ENCODE measurements around the gene ZCCHC3.
"Not testable (repeated sequence)": the region's sequence is repeated elsewhere in the genome, so short reads cannot be mapped to it uniquely, and the experiment has no call there.

ZCCHC3 gene, protein sequence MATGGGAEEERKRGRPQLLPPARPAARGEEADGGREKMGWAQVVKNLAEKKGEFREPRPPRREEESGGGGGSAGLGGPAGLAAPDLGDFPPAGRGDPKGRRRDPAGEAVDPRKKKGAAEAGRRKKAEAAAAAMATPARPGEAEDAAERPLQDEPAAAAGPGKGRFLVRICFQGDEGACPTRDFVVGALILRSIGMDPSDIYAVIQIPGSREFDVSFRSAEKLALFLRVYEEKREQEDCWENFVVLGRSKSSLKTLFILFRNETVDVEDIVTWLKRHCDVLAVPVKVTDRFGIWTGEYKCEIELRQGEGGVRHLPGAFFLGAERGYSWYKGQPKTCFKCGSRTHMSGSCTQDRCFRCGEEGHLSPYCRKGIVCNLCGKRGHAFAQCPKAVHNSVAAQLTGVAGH

DNA sequence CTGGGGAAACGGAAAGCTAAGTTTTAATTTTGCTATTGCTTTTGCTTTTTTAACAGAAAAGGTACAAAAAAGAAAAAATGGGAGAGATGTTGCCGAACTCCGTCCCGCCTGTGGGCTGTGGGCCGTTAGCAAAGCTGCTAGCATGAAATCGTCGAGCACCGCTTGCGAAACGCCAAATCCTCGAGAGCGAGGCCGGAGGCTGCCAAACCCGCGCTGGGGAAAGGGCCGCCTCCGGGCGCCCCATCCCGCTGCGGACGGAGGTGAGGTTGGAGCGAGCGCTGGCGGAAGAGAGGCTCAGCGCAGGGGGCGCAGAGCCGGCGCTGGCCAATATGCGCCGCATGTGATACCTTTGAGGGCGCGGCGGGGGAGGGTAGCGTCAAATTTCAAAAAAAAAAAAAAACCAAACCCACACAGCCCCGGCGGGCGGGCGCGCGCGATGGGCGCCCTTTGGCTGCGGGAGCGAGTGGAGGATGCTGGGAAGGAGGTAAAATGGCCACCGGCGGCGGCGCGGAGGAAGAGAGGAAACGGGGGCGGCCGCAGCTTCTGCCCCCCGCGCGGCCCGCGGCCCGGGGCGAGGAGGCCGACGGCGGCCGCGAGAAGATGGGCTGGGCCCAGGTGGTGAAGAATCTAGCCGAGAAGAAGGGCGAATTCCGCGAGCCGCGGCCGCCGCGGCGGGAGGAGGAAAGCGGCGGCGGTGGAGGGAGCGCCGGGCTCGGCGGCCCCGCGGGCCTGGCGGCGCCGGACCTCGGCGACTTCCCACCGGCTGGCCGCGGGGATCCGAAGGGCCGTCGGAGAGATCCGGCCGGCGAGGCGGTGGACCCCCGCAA, at the start of gene ZCCHC3:
Gene ZCCHC3 (plus strand): TSS at position 473 of the 827 bp plus-strand sequence. CDS start 17 bp downstream, at position 490.
- DNase-seq = peak; percentile 81

DNA sequence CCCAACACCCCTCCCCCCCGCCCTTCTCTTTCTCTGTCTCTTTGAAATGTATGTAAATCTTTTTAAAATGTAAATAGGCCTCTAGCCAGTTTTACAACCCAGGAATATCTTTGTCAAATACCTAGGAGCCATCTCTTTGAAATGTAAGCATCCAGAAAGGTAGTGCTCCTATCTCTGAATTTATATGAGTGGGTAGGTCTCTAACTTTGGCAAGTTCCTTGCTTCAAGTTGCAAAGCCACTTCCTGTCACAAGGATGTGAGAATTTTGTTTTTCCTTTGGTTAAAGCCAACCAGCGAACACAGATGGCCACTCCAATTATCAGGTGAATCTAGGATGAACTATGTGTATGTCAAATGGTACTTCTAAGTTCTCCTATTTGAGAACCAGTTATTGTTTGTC, 46.0 kb upstream of the ZCCHC3 start:
- no peak for DNase-seq

DNA sequence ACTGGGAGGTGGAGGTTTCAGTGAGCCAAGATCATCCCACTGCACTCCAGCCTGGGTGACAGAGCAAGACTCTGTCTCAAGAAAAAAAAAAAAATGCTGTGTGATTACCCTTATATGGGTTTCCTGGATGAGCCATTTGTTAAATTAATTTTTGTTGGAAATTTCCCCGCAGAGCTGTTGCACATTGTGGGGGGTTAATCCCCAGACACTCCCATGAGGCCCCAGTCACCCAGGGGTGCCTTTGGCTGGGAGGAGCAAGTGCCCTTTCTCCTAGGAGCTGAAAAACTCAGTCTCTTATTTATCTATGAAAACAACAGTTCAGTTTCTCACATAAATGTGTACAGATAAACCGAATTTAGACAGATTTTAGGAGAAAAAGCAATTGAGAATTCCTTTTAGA, 44.6 kb upstream of the ZCCHC3 start:
- no peak for DNase-seq

DNA sequence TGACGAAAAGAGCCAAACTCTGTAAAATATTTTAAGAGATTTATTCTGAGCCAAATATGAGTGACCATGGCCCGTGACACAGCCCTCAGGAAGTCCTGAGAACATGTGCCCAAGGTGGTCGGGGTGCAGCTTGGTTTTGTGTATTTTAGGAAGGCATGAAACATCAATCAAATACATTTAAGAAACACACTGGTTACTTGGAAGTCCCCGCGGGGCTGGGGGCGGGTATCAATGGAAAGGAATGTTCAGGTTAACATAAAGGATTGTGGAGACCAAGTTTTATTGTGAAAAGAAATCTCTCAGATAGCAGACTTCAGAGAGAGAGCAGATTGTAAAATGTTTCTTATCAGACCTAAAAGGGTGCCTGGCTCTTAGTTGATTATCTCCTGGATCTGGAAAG, 43.9 kb upstream of the ZCCHC3 start:
- not testable (repeated sequence) for DNase-seq

DNA sequence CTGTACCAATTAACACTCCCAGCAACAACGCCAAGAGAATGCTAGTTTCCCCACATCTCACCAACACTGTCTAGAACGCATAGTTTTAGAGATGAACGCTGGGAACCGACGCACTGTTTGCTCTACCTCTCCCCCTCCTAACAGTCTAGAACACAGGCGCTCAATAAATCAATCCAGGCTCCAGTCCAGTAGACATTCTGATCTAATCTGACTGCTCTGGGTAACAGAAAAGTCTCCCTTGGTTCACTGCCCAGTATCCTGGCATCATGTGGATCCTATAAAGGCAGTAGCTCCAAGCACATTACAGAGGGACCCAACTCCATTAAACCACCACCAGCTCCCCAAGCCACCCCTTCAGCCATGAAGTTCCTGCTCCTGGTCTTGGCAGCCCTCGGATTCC, 40.0 kb upstream of the ZCCHC3 start, which contains the start of gene DEFB132:
Gene DEFB132 (plus strand): TSS at position 306 of the 400 bp plus-strand sequence. CDS start 55 bp downstream, at position 361.
- DNase-seq = no peak

DNA sequence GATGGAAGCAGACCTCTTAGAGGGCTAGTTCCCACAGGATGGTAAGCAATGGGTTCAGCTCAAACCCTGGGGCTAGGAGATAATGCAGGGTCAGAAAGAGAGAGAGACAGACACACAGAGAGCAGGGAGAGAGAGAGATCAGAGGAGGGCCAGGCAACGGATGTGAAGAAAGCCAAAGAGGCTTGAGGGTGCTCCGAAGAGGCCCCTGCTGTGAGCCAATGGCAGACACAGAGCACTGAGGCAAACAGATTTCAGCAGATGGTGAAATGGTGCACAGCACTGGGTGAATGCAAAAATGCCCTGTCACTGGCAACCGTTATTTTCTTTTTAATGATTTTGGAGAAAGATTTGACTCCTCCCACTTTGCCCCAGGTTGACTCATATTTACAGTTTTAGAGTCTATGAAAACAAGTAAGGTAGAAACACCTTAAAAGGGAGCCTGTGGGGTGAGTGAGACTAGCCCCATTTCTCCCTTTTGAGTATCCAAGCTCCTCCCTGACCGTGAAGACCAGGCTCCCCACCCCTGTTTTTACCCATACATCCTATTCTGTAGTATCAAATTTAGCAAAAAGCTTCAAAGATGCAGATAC, 39.0 kb upstream of the ZCCHC3 start:
- no peak for DNase-seq

DNA sequence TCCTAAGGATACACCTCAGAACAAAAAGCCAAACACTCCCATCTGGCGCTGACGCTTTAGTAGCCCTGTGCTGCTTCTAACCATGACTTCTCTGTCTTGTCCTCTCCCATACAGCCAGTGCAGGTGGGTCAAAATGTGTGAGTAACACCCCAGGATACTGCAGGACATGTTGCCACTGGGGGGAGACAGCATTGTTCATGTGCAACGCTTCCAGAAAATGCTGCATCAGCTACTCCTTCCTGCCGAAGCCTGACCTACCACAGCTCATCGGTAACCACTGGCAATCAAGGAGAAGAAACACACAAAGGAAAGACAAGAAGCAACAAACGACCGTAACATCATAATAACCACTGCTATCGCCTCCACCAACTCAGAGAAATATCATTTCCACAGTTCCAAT, 38.4 kb upstream of the ZCCHC3 start:
- no peak for DNase-seq

DNA sequence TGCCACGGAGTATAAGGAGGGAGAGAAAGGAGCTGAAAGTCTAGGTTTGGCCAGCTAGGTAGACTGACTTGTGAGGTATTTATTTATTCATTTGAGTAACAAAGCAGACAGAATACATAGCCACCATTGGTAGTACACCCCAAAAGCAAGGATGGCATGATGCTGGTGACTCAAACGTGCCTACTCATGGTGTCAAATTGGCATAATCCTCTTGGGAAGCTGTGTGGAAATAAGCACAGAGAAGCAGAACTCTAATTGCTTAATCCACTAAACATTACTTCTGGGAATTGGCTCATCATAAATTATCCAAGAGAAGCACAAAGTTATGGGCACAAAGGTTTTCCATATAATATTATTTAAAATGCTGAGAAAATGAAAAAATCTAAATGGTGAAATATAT, 37.4 kb upstream of the ZCCHC3 start:
- DNase-seq = no peak

DNA sequence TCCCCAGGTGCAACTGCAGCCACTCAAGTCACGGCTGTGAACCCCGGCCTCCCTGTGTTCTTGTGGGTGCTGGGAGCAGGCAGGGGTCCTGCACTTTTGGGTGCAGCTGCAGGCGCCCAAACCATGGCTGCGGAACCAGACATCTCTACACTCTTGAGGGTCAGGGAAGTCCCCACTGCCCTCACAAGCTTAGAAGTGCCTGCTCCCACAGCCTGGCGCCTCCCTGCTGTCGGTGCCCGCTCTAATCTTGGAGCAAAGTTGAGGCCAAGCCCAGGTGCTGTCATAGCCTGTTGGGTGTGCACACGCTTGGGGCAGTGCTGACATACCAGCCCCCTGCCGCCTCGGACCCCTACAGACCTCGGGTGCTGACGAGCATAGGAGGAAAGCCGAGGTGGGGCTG, 33.7 kb upstream of the ZCCHC3 start:
- no peak for DNase-seq

DNA sequence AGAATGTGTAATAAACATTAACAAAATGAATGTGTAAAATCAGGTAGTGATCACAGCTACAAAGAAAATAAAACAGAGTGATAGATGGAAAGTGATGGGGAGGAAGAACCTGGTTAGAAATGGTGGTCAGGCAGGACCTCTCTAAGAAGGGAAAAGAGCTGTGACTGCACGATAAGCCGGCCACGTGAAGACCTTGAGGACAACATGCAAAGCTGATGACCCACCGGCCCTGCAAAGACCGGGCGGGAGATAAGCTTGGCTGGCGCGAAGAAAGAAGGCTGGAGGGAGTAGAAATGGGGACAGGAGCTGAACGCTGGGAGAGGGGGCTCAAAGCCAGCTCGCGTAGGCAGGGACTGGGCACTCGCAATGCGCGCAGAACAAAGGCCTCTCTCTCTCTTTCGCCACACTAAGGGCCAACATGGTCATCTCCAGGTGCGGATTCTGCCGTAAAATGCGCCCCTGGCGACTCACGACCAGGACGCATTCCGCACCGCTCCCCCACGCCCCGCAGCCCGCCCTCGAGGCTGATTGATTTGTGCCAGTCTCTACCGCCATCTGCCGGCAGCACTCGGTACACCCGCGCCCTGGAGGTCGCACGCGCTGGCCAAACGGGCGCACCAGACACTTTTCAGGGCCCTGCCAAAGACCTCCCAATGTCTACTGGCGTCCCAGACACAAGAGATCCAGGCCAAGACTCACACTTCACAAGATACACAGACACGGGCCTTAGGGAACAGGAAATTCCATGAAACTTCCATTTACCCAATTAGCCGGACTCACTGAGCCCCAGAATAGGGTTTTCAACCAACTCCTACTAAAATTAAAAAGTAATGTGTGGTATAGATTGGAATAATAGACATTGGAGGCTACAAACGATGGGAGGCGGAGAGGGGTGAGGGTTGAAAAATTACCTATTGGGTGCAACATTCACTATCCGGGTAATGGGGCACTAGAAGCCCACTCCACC, 30.5 kb upstream of the ZCCHC3 start:
- DNase-seq = peak; percentile 89

DNA sequence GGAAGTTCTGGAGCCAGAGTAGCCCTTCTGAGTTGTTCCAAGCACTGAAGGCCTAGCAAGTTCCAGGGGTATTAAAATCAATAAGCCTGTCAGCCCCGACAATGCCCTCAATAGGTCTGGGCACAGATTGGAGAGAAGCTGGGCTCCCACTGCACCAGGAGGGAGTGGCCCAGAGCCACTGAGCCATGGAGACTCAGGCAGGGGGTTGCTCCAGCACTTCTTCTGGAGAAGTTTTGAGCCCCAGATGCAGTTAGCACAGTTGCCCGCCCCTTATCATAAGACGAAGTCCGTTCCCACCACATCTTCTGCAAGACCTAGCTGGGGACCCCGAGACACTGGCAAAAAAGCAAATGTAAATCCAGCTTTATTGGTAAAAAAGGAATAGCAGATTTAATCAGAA, 26.9 kb upstream of the ZCCHC3 start:
- DNase-seq = no peak

DNA sequence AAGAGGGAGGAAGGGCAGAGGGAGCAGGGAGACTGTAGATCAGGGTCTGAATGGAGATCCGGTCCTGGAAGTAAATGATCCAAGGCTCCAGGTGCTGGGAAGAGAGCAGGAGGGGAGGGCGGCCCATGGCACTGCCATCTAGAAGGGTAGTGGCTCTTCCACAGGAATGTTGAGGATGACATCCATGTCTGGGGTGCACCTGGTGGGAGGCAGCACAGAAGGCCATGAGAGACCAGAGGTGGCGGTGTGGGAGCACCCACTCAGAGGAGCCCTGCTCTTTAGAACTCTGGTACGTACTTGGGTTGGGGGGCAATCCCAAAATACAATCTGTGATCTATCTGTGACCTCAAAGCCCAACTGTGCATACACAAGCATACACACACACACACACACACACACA, 26.3 kb upstream of the ZCCHC3 start:
- no peak for DNase-seq

DNA sequence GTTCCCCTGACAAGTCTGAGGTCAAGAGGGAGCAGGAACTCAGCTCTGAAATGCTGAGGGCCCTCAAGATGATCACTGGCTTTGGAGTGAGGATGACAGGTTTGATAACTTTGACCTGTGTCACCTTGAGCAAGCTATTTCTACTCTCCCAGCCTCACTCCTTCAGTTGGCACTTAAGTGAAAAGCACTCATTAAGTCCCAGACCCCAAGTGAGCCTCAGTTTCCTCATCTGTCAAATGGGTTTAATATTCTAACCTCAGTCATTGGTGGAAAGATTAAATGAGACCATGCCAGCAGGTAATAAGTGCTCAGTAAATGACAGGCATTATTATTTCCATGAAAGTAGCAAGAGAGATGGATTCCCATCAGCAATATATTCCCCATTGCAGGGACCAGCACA, 25.8 kb upstream of the ZCCHC3 start:
- DNase-seq = no peak

DNA sequence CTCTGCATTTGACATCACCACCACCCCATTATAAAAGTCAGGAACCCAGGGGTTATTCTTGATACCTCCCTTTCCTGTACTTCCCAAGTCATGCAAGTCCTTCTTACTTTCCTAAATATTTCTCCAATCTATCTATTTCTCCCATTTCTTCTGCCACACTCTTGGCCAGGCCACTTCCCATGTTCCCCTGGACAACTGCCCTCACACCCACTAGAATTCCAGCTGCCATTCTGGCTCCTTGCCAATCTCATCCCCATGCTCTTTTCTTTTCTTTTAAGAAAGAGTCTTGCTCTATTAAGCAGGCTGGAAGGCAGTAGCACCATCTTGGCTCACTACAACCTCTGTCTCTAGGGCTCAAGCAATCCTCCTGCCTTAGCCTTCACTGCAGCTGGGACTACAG, 24.7 kb upstream of the ZCCHC3 start:
- no peak for DNase-seq

DNA sequence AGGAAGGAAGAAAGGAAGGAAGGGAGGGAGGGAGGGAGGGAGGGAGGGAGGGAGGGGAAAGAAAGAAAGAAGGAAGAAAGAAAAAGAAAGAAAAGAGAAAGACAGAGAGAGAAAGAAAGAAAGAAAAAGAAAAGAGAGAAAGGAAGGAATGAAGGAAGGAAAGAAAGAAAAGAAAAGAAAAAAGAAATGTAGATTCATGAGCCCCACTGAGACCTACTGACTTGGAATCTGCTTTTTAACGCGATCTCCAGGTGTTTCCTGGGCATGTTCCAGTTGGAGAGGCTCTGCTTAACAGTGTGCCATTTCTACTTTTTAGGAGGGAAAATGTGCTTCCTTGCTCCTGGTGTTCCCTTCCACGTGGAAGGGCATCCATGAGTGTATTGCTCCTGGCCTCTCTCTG, 23.5 kb upstream of the ZCCHC3 start:
- no peak for DNase-seq

DNA sequence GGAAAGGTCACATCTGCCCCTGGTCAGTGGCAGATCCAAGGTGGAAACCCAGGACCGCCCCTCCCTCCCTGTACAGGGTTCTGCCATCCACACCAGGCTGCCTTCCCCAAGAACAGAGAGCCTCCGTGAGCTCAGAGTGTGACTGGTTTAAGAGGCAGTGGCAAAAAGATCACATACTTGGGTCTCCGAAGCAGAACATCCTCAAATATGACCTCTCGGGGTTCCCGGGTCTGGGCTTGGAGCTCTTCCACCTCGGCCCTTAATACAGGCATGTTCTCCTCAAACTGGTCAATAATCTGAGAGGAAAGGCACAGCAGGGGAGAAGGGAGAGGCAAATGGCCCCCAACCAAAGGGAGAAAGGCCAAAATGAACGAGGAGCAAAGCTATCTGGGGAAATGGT, 21.6 kb upstream of the ZCCHC3 start:
- DNase-seq = no peak

DNA sequence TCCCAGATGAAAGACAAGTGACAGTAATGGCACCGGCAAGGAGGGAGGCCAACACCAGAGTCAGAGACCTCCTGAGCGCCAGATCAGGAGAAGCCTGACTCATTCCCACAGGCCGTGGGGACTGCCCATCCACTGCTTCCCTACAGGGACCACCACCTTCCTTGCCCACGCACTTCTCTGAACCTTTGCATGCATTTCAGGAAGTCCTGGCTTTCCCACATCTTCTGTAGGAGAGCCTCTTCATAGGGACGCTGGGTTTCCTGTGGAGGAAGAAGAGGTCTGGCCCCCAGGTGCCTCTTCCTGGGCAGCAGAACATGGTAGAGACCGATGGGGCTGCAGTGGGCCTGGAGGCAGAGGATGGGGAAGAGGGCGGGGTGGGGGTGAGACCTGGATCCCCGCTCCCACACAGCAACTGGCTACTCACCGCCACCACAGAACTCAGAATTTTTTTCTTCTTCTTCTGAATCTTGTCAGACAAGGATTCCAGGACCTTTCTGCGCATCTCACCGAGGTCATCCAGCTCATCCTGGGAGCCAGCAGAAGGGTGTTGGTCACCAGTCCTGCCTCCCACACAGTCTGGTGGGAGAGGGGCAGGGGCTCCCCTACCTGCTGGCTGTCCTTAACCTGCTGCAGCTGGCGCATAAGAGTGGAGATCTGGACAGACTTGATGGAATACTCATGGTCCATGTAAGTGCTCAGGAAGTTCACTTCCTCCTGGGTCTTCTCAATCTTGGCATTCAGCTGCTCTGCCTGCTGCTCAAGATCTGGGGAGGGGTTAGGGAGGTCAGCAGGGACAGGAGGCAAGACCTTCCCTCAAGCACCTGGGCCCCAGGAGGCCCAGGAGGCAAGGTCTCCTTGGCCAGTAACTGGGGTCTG, 20.5 kb upstream of the ZCCHC3 start:
- DNase-seq = no peak

DNA sequence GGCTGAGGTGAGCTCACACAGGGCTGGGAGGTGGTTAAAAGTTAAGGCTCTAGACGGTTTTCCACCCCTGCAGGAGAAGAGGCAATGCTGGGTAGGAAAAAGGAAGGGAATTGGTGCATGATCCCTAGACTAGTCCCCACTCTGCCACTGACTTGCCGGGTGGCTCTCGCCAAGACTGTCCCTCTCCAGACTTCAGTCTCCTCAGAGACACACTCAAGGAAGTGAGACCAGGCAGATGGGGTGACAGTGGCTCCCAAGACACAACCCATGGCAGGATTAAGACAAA, 19.9 kb upstream of the ZCCHC3 start:
- DNase-seq = no peak

DNA sequence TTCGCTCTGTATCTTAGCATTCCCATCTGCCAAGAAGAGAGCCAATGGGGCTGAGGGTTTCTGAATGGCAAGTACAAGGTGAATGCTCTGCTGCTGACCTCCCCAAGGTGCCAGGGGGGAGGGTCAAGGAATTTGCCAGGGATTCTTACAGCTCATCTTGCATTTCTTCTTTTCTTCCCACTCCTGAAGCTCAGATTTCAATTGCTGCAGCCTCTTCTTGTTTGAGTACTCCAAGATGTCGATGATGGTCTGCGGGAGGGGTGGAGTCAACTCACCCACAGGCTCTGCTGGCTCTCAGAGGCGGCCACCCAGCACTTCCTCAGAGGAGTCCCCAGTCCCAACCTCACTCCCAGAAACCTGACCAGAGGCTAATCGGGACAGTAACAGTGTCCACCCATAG, 19.2 kb upstream of the ZCCHC3 start:
- DNase-seq = no peak

DNA sequence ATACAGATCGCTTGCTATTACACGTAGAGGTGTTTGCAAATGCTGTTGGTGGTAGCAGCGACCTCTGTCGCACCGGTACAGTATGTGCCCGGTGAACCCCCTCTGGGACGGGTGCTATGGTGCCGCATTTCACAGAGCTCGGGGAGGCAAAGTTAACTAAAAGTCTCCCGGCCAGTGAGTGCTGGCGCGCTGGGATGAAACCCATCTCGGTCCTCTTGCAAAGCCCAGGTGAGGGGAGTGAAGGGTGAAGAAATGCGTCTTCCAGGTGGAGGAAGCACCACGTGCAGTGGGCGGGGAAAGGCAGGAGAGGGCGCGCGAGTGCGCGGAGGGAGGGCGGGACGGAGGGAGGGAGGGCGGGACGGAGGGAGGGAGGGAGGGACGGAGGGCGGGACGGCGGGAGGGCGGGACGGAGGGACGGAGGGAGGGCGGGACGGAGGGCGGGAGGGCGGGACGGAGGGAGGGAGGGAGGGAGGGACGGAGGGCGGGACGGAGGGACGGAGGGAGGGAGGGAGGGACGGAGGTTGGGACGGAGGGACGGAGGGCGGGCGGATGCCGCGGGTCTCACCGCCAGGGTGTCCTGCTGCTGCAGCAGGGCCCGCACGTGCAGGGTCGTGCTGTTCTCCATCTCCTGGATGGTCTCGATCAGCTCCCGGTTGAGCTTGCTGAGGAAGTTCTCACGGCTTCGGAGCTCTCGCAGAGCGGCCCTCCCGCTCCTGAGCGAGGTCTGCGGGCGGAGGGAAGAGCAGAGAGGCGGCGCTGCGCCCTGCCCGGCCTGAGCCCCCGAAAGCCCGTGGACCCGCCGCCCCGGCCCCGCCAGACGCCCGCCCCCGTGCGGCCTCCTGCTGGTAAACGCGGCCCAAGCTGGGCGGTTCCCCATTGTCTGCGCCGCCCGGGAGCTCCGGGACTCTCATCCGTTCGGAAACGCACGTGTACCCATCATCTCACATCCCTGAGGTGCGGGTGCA, 18.5 kb upstream of the ZCCHC3 start:
- no peak for DNase-seq

DNA sequence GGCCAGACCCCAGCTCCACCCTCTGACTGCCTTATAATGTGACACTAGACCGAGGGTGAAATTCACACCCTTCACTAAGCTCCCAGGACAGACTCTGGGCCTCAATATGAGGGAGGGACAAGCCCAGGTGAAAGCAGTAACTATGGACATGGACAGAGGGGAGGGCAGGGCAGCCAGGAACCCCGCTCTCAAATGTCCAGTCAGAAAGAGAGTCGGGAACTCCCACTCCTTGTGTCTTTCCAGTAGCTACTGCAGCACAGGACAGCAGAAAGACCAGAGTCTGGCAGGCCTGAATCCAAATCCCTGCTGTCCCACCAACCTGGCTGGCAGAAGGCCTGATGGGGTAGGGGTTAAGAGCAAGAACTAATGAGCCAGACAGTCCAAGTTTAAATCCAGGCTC, 13.2 kb upstream of the ZCCHC3 start:
- no peak for DNase-seq
